Superior temporal gyrus (tissue), 1 donor: ENCODE results near the gene ADAMTSL2.

Experiments used
- DNase-seq: peaks from one replicate; pipeline ENCODE4 v3.0.0-alpha.2; 2016; ENCODE audit errors: extremely low spot score

Gene ADAMTSL2

DNA sequence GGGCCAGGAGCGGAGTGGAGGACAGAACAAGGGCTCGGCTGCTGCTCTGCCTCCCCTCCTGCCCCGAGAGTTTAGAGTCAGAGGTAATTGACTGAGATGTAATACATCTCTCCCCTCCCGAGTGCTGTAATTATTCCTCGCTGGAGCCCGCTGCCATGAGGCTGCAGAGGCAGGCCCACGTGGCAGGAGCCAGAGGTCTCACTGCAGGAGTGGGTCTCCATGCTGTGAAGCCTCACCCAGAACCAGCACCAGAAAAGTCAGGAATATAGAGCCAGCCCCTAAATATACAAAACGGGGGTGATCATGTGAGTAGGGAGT lies 72.2 kb downstream of the ADAMTSL2 start:
- DNase-seq: no peak

DNA sequence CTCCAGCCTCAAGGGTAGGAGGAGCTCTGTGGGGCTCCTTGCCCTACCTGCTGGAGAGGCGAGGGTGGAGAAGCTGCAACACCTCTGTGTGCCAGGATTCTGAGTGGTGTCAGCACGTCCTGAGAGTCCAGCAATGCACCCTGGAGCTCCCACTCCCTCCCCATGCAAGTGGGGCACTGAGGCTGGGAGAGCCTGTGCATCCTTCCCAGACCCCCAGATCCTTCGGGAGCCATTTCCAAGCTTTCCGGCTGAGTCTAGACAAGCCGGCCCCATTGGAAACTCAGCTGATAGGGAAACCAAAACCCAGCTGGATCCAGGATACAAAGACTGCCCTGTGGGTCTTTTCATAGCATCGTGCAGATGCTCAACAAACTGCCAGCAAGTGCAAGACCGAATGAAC lies 72.9 kb downstream of the ADAMTSL2 start:
- no peak for DNase-seq

DNA sequence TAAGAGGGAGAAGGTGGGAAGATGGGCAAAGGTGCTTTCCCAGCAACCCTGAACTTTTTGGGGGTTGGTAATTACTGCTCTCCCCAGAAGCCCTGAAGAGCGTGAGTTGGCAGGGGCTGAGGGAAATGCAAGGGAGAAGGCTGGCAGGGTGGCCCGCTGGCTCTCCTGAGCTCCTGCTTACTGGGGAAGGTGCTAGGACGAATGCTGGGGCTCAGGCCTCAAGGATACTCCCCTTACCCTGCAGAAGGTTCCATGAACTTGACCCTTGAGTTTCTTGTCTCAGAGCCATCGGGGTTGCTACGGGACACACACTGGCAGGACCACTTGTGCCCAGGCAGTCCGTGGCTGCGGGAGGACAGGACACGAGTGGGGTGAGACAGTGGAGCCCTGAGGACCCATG lies 73.5 kb downstream of the ADAMTSL2 start:
- DNase-seq: no peak

DNA sequence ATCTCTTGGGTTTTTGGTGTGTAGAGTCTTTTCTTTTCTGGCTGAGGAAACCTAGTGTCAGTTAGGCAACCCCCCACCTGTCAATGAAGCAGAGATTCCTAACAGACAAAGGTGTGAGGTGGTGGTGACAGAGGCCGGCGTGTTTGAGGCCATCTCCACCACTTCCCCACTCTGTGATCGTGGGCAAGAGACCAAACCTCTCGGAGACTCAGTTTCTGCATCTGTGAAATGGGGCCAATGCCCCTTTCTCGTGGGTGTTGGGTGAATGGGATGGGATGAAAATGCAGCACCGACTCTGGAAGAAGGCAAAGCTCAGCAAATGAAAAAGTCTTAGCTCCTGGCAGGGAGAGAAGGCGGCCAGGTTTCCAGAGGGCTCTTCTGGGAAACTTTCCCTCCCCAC lies 73.9 kb downstream of the ADAMTSL2 start:
- no peak for DNase-seq

DNA sequence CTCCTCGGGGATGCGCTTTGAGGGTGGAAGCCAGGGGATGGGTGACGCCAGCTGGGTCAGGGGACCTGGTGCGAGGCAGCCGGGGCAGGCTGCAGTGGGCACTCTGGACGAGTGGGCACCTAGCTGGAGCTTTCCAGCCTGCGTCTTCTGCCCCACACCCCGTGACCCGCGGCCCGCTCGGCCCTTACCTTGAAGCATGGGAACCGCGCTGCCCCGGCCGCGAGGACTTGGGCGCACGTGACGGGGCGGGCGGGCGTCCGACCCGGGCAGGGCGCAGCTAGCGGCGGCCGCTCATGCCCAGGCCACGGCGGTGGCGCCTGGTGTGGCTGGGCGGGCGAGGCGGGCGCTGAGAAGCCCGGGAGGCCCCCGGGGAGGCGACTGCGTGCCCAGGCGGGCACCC lies 74.4 kb downstream of the ADAMTSL2 start:
- DNase-seq: no peak

DNA sequence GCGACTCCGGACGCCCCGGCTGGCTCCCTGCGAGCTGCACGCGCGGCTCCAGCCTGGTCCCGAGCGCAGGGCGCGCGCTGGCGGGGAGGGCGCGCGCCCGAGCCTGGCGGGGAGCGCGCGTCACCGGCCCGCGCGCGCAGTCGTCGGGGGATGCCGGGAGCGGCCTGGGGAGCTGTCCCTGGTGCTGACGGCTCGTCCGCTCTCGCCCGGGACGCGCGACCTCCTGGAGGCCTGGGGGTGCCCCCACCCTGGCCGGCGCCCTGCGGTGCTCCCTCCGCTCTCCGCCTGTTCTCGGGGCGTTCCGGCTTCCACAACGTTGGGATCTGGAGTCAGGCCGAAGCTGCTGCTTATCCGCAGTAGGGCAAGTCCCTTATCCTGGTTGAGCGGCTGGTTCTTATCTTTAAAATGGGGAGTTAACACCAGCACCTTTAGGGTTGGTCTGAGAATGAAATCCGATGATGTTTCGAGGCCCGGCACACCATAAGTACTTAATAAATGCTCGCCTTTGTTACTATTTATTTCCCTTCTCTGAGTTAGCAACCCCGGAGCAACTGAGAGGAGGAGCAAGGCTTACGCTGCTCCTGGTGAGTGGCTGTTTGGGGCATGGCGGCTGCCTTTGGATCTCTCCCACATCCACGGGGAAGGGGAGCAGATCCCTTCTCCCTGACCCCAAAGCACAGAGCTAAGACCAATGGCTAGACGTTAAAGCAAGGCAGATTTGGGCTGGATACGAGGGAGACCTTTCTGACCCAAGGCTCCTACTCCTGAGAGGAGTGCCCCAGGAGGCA lies 75.0 kb downstream of the ADAMTSL2 start, which contains the start of gene FAM163B:
Gene FAM163B (minus strand): TSS at position 79 of the 788 bp plus-strand sequence. CDS start 29,166 bp downstream, outside the sequence.
- no peak for DNase-seq

DNA sequence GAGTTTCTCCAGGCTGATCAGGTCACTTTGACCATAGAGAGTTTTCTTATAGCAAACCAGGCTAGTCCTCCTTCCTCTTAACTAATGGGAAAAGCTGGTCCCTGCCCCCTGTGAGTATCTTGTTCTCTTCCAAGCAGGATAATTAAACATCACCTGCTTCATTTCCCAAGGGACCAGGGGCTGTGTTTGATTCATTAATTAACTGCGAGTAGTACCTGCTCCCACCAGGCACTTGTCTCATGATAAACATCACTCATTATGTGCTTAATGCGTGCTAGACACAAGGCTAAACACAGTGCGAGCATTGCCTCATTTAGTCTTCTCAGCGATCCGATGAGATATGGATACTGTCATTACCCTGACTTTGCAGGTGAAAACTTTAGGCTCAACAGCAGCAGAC lies 76.3 kb downstream of the ADAMTSL2 start:
- no peak for DNase-seq

DNA sequence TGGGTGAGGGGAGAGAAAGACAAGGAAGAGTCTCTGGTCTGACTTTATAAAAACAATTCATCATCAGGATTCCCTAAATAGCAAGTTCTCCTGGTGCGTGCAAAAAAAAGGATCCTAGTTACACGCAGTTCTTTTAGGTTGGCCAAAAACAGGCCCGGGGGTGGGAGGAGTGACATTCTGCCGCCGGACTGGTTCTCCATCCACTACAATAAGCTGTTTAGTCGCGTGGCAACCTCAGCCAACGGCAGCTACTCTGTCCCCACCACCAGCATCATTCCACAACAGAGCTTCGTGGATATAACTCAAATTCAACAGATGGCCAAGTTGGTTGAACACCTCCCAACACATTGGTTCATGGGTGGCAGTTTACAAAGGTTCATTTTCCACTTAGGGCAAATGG lies 77.5 kb downstream of the ADAMTSL2 start:
- DNase-seq: no peak

DNA sequence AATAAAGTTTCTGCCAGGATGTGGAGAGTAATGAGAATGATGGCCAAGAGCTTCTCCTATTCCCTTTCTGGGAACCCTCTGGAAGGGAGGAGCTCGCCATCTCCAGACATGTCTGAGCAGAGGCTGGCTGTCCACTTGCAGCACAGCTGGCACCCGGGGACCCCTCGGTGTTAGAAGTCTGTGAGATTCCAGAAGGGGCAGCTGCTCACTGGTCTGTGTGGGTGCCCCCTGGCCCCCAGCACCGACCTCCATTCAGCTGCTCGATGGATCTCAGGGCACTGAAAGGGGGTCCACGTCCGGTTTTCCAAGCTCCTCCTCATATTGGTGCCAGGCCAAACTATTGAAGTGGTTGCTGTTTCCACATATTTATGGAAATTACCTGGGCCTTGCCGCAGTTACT lies 78.3 kb downstream of the ADAMTSL2 start:
- DNase-seq: no peak

DNA sequence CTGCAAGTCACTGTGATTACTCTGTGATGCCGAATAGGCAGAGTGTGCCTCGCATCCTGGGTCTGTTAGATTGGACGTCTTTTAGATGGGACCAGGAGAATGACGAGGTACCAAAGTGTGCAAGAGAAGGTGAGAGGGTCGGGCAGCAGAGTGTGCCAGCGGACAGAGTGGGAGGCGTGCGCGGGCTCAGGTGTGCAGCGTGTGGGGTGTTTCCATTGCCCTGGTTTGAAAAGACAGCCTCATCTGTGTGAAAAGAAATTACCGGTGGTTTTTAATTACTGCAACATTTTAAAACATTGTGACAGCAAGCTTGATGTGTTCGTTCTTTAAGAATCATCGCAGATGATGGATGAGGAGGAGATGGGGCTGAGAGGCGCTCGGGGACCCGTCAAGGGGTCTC lies 78.9 kb downstream of the ADAMTSL2 start:
- DNase-seq: no peak

DNA sequence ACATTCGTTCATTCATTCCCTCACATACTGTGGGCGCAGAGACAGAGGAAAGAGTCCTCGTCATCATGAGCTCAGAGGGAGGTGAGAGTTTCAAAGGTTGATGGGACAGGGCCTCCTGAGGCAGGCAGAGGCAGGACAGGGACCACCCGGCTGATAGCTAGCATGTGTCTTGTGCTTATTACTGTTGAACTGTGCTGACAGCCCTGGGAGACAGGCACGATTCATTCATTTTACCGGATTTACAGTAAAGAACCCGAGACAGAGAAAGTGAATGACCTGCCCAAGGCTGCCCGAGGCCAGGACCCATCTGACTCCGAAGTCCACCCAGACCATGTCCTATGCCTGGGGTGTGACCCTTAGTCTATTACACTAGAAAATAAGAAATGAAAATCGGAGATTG lies 79.6 kb downstream of the ADAMTSL2 start:
- no peak for DNase-seq

DNA sequence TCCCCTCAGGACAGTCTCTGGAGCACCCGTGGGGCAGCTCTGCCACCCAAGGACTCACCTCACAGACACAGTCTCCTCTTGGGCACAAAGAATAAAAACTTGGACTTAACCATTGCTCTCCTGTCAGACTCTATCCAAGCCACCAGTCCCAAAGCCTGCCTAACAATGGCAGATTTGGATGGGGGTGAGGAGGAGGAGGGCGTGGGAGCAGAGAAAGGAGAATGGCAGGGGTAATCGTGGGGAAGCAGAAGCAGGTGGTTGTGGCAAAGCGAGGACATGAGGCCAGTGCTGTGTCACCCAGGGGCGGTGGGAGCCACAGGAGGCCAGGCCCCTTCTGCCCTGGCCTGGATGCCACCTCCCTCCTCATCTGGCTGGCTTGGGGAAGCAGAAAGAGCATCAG lies 80.2 kb downstream of the ADAMTSL2 start:
- no peak for DNase-seq

DNA sequence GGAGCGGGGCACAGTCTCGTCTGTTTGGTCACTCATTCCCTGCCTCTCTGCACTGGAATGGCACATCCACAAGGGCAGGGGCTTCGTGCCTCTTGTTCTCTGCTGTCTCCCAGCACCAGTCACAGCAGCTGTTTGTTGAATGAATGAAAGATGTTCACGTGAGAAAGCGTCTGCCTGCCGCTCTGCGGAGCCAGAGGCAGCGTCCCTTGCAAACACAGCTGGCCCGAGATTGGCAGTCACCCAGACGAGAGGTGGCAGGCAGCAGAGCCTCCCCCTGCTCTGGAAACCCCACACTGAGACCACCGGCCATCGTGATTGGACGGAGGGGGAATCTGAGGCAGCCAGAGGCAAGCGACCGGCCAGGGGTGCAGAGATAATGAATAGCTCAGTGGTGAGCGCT lies 80.7 kb downstream of the ADAMTSL2 start:
- DNase-seq: no peak

DNA sequence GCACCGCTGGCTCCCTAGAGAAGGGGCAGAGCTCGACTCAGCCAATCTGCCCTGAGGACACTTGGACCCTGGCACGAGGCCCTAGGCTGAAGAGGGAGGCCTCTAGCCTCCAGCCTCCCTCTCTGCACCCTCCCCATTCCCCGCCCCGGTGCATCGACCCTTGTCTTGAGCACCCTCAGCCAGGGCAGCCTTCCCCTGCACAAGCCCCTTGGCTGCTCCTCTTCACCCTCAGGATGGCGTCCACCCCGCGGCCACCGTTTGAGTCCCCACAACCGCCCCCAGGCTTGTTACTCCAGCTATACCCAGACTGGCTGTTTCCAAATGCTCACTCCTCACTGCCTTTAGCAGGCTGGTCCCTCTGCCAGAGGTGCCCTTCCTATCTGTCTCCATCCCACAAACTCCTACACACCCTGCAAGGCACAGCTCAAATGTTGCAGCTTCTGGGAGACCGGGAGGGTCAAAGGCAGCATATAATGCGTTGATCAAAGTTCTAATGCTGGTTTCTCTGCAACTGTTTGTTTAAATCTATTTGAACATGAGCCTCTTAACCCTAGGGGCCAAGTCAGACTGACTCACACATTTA lies 81.2 kb downstream of the ADAMTSL2 start:
- DNase-seq: no peak

DNA sequence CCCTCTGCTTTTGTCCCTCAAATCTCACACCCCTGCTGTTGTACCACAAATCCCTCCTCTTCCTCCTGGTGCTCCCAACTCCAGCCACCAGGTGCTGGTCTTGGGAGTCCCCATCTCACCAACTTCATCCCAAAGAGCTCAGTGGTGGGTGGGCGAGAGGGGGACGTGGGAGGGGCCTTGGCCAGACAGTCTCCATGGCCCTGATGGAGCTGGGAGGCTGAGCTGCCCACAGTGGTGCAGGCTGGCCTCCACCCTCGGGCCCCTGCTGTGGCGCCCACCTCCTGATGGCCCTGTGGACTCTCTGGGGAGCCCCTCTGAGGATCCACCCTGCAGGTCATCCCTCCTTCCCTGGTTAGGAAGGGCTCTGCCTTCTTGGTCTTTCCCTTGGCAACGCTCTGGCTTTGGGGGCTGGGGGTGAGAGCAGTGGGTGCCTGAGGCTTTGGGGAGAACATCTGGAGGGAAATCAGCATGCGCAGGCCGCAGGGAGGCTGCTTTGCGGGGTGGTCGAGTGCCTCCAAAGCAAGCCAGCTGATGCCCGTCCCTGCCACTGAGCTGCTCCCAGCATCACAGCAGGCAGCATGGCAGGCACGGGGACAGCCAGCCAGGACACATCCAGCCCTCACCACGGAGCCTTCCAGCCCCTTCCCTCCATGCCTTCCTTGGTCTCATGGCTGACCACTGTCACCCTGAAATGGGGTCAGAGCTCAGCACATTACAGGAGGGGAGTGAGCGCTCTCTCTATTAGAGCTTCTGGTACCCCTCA lies 82.3 kb downstream of the ADAMTSL2 start:
- no peak for DNase-seq

DNA sequence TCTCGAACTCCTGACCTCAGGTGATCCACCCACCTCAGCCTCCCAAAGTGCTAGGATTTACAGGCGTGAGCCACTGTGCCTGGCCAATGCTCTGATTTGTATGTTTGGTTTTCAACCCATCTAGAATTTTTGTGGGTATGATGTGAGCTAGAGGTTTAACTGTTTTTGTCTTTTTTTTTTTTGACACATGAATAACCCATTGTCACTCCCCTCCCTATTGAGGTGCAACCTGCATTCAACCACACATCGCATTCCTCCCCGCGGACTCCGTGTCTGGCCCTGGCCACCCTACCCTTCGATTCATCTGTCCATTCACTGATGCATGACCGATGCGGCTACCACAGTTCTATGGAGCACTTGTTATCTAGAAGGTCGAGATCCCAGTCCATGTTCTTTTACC lies 84.2 kb downstream of the ADAMTSL2 start:
- no peak for DNase-seq

DNA sequence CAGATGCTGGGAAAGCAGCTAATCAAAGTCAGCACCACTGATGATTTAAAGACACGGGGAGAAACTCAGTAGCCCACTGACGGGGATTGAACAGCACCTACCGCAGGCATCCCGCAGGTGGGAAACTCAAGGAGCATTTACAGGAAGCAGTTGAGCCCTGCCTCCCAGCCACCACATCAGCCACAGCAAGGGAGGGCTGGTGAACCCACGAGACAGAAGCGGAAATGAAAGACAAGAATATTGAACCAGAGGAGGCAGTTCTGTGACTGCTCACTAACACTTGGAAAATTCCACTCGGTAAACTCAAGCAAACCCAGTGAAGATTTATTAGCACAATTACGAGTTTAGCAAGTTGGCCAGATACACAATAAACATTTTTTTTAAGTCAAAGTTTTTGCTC lies 85.3 kb downstream of the ADAMTSL2 start:
- DNase-seq: no peak

DNA sequence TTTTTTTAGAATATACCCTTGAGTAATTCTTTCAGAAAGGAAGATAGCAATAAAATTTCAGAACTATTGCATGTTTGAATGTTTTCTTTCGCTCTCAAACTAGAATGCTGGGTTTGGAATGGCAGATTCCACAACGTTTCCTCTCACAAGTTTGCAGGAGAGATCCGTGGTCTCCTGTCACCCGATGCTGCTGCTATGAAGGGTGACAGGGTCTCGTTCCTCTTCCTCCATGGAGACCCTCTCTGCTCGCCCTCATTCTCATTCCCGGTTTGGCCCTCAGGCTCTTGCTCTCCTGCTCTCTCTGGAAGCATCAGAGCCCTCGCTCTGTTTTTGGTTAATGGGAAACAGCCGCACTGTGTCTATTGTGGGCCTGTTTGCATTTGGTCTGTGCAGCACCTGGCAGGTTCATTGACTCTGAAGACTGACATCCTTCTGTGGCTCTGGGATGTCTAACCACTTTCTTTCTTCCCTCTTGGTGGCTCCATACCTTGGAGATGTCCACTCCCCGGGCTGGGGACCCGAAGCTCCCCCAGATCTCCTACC lies 87.3 kb downstream of the ADAMTSL2 start:
- DNase-seq: no peak

DNA sequence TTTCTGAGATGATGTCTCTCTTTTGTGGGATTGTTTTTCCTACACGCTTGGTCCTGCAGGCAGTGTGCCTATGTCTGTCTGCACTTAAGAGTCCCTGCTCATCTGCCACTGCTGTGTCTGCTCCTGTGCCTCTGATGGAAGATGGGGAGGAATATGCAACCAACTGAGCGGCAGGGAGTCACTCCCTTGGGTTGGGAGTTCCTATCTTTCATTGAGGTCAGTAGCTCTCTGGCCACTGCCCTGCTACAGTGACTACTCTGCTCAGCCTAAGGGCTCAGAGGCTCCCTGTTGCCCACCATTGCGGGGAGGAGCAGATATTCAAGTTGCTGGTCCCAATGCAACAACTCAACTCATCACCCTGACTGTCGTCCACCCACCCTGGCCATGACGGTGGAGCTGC lies 88.1 kb downstream of the ADAMTSL2 start:
- DNase-seq: no peak
